ENCODE results near the gene COL27A1. TPM values are rescaled to one million over a fixed set of nuclear protein-coding genes. Genes with fewer than 3 reads are reported as not detected.

COL27A1 gene
- total RNA-seq, 1 experiment from 2014 or later = 12.0 TPM

- BruUV-seq (replicated peaks) = no TSS peak
- Histone ChIP-seq H3K27ac (ENCODE audit: low read depth, low read length) (no peak overlapping the region), H2AFZ (ENCODE audit: low read depth, low read length, poor library complexity, severe bottlenecking) (no peak overlapping the region), H3K4me1 (ENCODE audit: control insufficient read depth in 1 of 2, insufficient read depth in 2 of 2, low read length in 2 of 2) (no peaks in the 10 kb centered on the region), H3K27me3 (ENCODE audit: insufficient read depth, low read length) (peaks cover 14% of the 10 kb centered on the region; the same call in 1 of the 2 replicates), H3K4me2 (ENCODE audit: low read length) (no peak overlapping the region), H3K79me2 (ENCODE audit: insufficient read depth, low read length) (no peaks in the 10 kb centered on the region), H3K9me3 (ENCODE audit: control insufficient read depth in 1 of 2, insufficient read depth in 1 of 2, low read depth in 1 of 2, low read length in 2 of 2) (no peaks in the 10 kb centered on the region), H3K36me3 (ENCODE audit: control insufficient read depth in 1 of 2, insufficient read depth in 2 of 2, low read length in 2 of 2) (no peaks in the 10 kb centered on the region), H3K9me2 (ENCODE audit: insufficient read depth) (no peaks in the 10 kb centered on the region), H3K9ac (ENCODE audit: low read length) (no peak overlapping the region), H4K20me1 (ENCODE audit: insufficient read depth) (no peaks in the 10 kb centered on the region), H3K4me3 (replicated peaks in 1 of 2; ENCODE audit: low read depth in 1 of 2, low read length in 2 of 2) (no peak overlapping the region)
- DNase-seq (ENCODE audit: low read depth, low spot score) = no peak
- ChIA-PET RAD21 (ENCODE audit: low non-redundant PET in 1 of 2, low total read pairs in 2 of 2, uncharacterized antibody in 2 of 2, unreplicated experiment in 2 of 2) (no interaction called here), CTCF (interaction anchor here (2.0 kb wide), 1 partner anchor 30 kb away, joined by 4 read pairs; no protein-coding TSS in a partner anchor), POLR2A (no interaction called here)
- ATAC-seq = no peak
- TF ChIP-seq SIN3A (IDR thresholded peaks at IDR 0.05; ENCODE audit: low read depth) = no peak
- TF ChIP-seq EZH2 (IDR thresholded peaks at IDR 0.05) = no peak
- no peak for TF ChIP-seq CTCF (IDR thresholded peaks at IDR 0.05 in 2 of 3, conservative IDR thresholded peaks at IDR 0.05 in 1 of 3; ENCODE audit: borderline replicate concordance in 1 of 3, insufficient read depth in 1 of 3, low read depth in 2 of 3, low read length in 2 of 3)
- no peak for TF ChIP-seq ZBTB33 (IDR thresholded peaks at IDR 0.05; ENCODE audit: extremely low read depth, insufficient replicate concordance, low read length)
- TF ChIP-seq CBX3 (IDR thresholded peaks at IDR 0.05; ENCODE audit: low read depth) = no peak
- TF ChIP-seq MAX (IDR thresholded peaks at IDR 0.05) = no peak
- TF ChIP-seq POLR2A (IDR thresholded peaks at IDR 0.05; ENCODE audit: borderline replicate concordance, extremely low read depth, insufficient read depth, insufficient read length) = no peak
- intact Hi-C loops (cut with micrococcal nuclease) = no loop called here
Observed at GRCh38 chr9:114112325-114112724, 43.0 kb upstream of the COL27A1 start.

Measured in HCT116 (cell line).